ENCODE data around the gene SKIC3. TPM values are rescaled to one million over a fixed set of nuclear protein-coding genes. Genes with fewer than 3 reads are reported as not detected.

SKIC3 gene
- total RNA-seq, 1 experiment from 2014 or later = 71.6 TPM

DNA sequence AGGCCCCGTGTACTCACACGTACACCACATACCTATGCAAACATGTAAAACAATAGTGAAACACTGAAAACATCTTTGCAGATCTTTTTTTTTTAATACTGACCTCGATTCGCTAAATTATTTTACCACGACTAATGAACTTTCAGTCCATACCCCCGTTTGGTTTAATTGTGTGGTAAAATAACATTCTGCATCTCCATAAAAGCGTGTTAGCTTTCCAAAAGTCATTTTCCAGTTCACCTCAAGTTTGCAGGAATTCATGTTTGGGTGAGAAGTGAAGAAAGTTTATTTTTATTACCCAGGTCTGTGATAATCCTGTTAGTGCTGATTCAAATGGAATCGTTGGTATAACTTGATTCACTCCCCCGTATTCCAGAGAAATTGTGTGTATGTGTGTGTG is 776 bp upstream of the SKIC3 start:
- no peaks in the 10 kb centered on the region for H3K9me3 ChIP-seq (replicated peaks)
- H3K27ac ChIP-seq = peak overlapping the region; percentile 61; the same call in 1 of the 2 replicates
- H3K4me3 ChIP-seq = peak overlapping the region; percentile 78
- peaks cover 4% of the 10 kb centered on the region; the same call in 1 of the 2 replicates for H3K36me3 ChIP-seq
- no peaks in the 10 kb centered on the region for H3K4me1 ChIP-seq
- DNase-seq = peak in 1 of 2 experiments; percentile 11
- H3K27me3 ChIP-seq = no peaks in the 10 kb centered on the region

DNA sequence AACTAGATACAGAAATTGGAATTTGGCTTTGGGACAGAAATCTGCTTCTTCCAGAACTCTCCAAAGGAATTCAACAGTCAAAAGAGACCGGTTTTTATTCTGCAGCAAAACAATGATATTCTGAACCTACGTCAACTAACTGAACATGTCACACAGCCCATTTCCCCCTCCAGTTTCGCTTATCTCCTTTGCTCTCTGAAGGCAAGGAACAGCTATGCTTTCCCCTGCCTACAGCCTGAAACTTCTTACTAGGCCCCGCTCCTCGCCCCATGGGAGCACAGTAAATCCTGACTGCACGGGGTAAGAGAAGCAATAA is 488 bp downstream of the SKIC3 start:
- peaks cover 7% of the 10 kb centered on the region for H3K36me3 ChIP-seq
- H3K27ac ChIP-seq = peak overlapping the region; percentile 61
- H3K27me3 ChIP-seq = no peaks in the 10 kb centered on the region
- H3K9me3 ChIP-seq (replicated peaks) = no peaks in the 10 kb centered on the region
- H3K4me3 ChIP-seq = peak overlapping the region; percentile 78
- no peaks in the 10 kb centered on the region for H3K4me1 ChIP-seq
- no peak for DNase-seq

DNA sequence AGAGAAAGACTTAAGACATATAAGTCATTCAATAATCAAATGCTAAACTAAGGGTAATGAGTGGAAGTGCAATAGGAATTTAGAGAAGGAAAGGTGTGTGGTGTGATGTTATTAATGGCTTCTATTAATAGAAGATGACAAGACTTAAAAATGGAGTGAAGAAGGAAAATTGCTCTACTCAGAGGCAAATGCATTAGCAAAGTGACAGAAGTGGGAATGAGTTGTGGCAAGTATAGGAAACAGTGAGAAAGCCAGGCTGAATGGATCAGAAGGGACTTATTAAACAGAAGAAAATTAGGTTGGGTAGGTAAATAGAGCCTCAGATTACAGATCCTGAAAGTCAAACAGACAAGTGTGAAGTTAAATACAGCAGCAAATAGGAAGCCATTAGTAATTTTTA is 5.7 kb downstream of the SKIC3 start:
- no peak overlapping the region for H3K27ac ChIP-seq

DNA sequence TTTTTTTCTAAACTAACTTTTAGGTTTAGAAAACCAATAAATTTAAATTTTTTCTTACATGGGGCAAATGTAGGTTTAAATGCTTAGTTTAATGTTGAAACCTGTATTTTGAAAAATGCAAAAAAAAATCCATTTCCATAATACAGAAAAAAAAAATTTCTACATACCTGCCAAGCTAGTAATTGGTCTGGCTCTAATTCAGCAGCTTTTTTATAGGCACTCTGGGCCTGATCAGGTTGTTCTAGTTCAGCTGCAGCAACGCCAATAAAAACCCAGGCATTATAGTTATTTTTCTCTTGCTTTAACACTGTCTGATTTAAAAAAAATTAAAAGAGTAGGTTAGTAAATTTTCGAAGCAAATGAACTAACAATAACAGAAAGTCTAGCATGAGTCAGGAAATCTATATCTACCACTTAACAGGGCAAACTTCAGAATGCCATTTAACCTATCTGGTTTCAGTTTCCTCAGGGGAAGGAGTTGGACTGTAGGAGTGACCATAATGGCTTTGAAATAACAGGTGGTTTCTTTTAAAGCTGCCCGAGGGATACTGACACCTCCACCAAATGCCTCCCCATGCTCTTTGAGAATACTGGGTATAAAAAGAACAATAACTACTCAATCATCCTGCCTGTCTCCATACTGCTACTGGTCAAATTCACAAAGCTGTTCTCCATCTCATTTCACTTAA is 11.6 kb downstream of the SKIC3 start:
- no peak overlapping the region for H3K27ac ChIP-seq

More for the DNA sequence above, 5.7 kb downstream of the SKIC3 start:
- no peak for DNase-seq
- no peak overlapping the region for H3K4me3 ChIP-seq
- H3K36me3 ChIP-seq = peaks cover 35% of the 10 kb centered on the region
- H3K4me1 ChIP-seq = no peaks in the 10 kb centered on the region
- H3K9me3 ChIP-seq (replicated peaks) = no peaks in the 10 kb centered on the region
- no peaks in the 10 kb centered on the region for H3K27me3 ChIP-seq

DNA sequence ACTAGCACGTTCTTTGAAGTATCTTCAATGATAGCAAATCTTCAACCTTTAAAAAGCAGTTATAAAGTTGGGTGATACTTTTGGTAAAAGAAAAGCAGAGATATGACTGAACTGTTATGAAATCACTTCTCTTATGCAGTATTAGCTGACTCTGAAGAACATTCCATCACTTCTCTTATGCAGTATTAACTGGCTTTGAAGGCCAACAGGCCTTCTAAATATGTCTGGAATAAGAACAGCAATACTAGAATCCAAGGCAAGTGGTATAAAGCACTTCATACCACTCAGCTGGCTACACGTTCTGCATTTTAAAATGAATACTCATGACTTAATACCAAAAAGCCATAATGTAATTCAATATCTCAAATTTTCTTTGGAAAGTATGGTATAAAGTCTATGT is 17.3 kb downstream of the SKIC3 start:
- Histone ChIP-seq H3K9me3 (replicated peaks) (no peaks in the 10 kb centered on the region), H3K27me3 (no peaks in the 10 kb centered on the region), H3K4me3 (no peak overlapping the region), H3K4me1 (no peaks in the 10 kb centered on the region), H3K36me3 (peaks cover 57% of the 10 kb centered on the region), H3K27ac (no peak overlapping the region)
- no peak for DNase-seq

More for the DNA sequence above, 11.6 kb downstream of the SKIC3 start:
- Histone ChIP-seq H3K27me3 (no peaks in the 10 kb centered on the region), H3K9me3 (replicated peaks) (no peaks in the 10 kb centered on the region), H3K4me1 (peaks cover 10% of the 10 kb centered on the region), H3K4me3 (no peak overlapping the region), H3K36me3 (peaks cover 62% of the 10 kb centered on the region)
- DNase-seq = peak in 1 of 2 experiments; percentile 53

DNA sequence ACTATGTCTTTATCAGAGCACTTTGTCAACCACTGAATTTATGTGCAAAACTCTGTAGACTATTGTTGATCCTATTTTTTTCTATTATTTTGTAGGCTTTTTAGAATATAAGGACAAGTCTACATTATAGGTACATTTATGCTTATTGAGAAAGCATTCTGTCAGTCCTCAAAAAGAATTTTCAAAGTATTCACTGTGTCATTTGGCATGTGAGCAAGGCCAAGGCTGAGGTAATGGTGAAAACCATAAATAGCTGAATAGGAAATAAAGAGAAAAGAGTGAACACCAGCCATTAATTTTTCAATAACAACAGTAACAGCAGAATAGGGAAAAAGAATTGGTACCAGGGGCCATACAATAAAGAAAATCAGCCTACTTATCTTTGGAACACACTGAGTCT is 21.0 kb downstream of the SKIC3 start:
- no peaks in the 10 kb centered on the region for H3K9me3 ChIP-seq (replicated peaks)
- no peak overlapping the region for H3K27ac ChIP-seq
- no peaks in the 10 kb centered on the region for H3K27me3 ChIP-seq
- H3K4me3 ChIP-seq = no peak overlapping the region
- DNase-seq = no peak
- peaks cover 41% of the 10 kb centered on the region for H3K36me3 ChIP-seq
- no peaks in the 10 kb centered on the region for H3K4me1 ChIP-seq

DNA sequence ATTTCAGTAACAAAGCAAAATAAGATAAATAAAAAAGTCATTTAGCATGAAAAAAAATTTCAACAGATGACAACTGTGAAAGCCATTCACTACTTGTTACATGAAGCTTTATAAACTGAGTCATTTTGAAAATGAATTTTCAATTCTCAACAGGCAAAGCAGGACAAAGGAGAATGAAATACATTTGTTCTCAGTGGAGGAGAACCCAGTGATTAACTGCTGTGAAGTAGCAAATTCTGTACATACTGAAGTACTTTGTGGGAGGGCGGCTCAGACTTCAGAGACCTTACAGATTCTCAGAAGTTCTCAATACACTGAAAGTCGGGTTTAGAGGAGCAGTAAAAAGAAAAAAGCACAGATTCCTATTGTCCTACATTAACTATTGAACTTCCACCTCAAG is 21.7 kb downstream of the SKIC3 start:
- Histone ChIP-seq H3K36me3 (peaks cover 42% of the 10 kb centered on the region), H3K9me3 (replicated peaks) (no peaks in the 10 kb centered on the region), H3K27ac (no peak overlapping the region), H3K27me3 (no peaks in the 10 kb centered on the region), H3K4me3 (no peak overlapping the region), H3K4me1 (no peaks in the 10 kb centered on the region)
- no peak for DNase-seq

DNA sequence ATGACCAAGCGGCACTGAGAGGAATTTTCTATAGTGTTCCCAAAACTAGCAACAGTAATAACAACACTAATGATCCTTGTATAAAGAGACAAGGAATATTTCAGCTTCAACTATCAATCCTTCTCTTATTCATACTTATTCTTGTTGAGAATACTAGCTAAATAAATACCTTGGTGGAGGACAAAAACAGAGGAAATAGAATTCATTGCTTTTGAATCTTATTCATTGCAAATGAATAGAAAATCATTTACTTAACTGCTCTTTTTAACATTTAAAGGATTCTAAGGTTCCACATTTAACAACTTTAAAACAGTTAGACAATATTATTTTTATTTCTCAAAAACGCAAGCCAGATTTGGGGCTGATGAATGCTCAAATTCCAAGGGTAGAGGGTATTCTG is 22.4 kb downstream of the SKIC3 start:
- Histone ChIP-seq H3K36me3 (peaks cover 44% of the 10 kb centered on the region), H3K9me3 (replicated peaks) (no peaks in the 10 kb centered on the region), H3K4me3 (no peak overlapping the region), H3K27me3 (no peaks in the 10 kb centered on the region), H3K4me1 (peaks cover 6% of the 10 kb centered on the region; the same call in 1 of the 2 replicates), H3K27ac (no peak overlapping the region)
- no peak for DNase-seq

DNA sequence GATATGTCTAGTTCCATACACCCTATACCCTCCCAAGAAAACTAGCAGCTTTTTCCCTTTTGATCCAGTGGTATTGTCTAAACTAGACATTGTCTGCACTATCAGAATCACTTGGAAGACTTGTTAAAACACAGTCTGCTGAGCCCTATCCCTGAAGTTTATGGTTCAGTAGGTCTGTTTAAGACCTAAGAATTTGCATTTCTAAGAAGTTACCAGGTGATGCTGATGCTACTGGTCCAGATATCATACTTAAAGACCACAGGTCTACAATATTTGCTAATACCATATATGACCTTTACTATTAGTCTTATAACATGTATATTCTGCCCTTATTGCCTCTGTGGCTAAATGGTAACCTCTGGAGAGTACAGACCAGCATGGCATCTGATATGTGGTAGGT is 23.3 kb downstream of the SKIC3 start:
- peaks cover 14% of the 10 kb centered on the region for H3K4me1 ChIP-seq
- H3K4me3 ChIP-seq = no peak overlapping the region
- no peaks in the 10 kb centered on the region for H3K27me3 ChIP-seq
- no peaks in the 10 kb centered on the region for H3K9me3 ChIP-seq (replicated peaks)
- H3K36me3 ChIP-seq = peaks cover 44% of the 10 kb centered on the region
- H3K27ac ChIP-seq = no peak overlapping the region
- DNase-seq = no peak

DNA sequence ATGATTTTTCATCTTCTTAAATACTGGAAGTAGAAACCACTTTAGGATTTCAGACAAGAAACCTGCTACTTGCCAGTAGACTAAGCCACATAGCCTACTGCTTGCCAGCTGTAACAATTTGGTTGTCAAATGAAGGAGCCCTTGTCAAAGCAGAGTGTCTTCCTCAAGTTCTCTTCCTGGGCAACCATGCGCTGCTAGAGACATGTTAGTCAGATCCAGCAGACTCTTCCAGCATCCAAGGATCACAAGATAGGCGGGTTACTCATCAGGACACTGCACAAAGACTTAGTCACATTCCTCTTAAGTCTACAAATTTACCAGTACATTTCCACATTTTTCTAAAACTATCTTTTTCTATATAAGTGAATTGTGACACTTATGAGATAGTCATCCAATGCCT is 24.4 kb downstream of the SKIC3 start:
- Histone ChIP-seq H3K9me3 (replicated peaks) (no peaks in the 10 kb centered on the region), H3K27ac (no peak overlapping the region), H3K36me3 (peaks cover 42% of the 10 kb centered on the region), H3K4me1 (peaks cover 14% of the 10 kb centered on the region), H3K27me3 (no peaks in the 10 kb centered on the region), H3K4me3 (no peak overlapping the region)
- DNase-seq = no peak

DNA sequence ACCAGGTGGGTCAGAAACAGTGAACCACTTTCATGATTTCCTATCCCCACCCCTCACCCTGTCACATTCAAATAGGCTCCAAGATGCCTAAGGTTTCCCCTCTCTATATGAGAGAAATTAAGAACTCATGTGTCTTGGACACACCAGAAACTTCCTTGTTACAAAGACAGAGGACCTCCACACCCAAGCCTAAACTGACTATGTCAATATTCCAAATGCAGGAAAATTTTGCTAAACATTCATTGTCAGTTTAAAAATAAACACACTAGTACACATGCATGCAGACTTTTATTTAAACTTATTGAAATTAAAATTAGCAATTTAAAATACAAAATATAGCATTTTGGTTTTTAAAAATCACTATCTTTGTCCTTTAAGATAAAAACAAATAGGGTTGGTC is 26.2 kb downstream of the SKIC3 start:
- H3K4me3 ChIP-seq = no peak overlapping the region
- no peak for DNase-seq
- peaks cover 54% of the 10 kb centered on the region for H3K36me3 ChIP-seq
- H3K4me1 ChIP-seq = peaks cover 14% of the 10 kb centered on the region
- no peaks in the 10 kb centered on the region for H3K9me3 ChIP-seq (replicated peaks)
- H3K27ac ChIP-seq = no peak overlapping the region
- no peaks in the 10 kb centered on the region for H3K27me3 ChIP-seq

DNA sequence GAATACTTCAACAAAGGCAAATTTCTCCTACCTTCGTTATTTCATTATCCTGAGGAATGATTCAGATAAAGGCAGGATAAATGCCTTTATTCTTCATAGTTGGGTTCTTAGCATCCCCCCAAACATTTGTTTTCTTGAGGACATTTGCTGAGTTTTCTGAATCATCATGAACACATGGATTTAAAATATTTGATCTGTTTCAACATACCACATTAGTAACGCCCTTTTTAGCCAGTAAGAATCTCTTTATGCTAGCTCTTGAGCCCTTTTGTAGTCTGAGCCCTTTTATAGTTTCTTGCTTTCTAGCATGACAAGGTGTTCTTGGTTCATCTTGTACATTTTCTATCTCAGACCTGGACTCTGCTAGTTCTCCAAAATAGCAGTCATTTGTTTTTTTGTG is 27.9 kb downstream of the SKIC3 start:
- peaks cover 14% of the 10 kb centered on the region for H3K4me1 ChIP-seq
- H3K27ac ChIP-seq = peak overlapping the region; percentile 29; the same call in 1 of the 2 replicates
- no peaks in the 10 kb centered on the region for H3K9me3 ChIP-seq (replicated peaks)
- no peak for DNase-seq
- H3K36me3 ChIP-seq = peaks cover 66% of the 10 kb centered on the region
- no peaks in the 10 kb centered on the region for H3K27me3 ChIP-seq
- no peak overlapping the region for H3K4me3 ChIP-seq

DNA sequence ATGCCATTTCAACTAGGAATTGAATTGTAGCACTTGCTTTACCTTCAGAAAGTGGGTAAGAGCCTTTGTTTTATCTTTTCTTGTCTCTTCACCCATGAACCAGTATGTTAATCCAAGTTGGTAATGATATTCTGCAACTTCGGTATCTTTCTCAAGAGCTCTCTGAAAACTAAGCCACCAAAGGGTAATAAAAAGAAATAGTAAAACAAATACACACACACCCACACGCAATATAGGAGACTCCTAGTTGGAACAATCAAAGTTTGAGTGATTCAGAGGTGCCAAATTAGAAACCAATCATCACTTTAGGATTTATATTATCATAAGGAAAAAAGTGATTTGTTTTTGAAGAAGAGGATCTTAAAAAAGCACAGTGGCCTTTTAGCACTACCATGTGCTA is 30.4 kb downstream of the SKIC3 start:
- Histone ChIP-seq H3K4me1 (peaks cover 14% of the 10 kb centered on the region), H3K27me3 (no peaks in the 10 kb centered on the region), H3K4me3 (no peak overlapping the region), H3K9me3 (replicated peaks) (no peaks in the 10 kb centered on the region), H3K36me3 (peaks cover 78% of the 10 kb centered on the region), H3K27ac (no peak overlapping the region)
- DNase-seq = no peak

DNA sequence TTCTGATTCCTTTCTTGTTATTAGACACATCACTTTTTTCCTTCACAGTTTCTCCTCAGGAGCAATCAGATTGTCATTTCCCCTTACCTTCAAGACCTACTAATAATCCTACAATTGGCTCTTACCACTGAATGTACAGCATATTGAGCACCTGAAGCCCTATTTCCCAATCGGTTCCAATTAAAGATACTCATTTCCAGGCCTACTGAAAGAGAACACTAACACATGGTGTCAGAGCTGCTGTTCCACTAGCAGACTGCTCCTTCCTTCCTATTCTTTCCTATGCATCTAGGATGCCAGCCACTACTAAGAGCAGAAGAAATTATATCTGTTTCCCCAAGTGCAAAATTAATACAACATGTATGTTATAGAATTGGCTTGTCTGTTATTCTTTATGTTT is 34.6 kb downstream of the SKIC3 start:
- H3K9me3 ChIP-seq (replicated peaks) = no peaks in the 10 kb centered on the region
- no peaks in the 10 kb centered on the region for H3K27me3 ChIP-seq
- no peaks in the 10 kb centered on the region for H3K4me1 ChIP-seq
- H3K4me3 ChIP-seq = no peak overlapping the region
- H3K27ac ChIP-seq = no peak overlapping the region
- peaks cover 71% of the 10 kb centered on the region for H3K36me3 ChIP-seq
- no peak for DNase-seq

DNA sequence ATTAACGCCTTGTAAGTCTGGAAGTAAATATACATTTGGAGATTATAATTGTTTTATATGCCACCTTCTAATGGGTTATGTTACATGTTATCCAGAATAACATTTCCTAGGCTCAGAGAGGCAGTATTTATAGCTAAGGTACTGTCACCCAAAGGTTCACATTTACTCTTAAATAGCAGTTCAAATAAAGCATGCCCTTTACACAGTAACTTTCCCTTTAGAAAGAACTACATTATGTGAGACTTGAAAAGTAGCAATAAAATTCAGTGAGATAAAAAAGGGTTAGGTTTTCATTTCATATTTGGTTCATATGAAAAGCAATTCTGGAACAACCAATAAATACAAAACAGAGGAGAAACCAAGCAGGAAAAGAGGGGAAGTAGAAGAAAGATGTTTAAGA is 35.1 kb downstream of the SKIC3 start:
- H3K36me3 ChIP-seq = peaks cover 74% of the 10 kb centered on the region
- DNase-seq = no peak
- H3K9me3 ChIP-seq (replicated peaks) = no peaks in the 10 kb centered on the region
- H3K4me3 ChIP-seq = no peak overlapping the region
- H3K27ac ChIP-seq = no peak overlapping the region
- no peaks in the 10 kb centered on the region for H3K27me3 ChIP-seq
- H3K4me1 ChIP-seq = no peaks in the 10 kb centered on the region

DNA sequence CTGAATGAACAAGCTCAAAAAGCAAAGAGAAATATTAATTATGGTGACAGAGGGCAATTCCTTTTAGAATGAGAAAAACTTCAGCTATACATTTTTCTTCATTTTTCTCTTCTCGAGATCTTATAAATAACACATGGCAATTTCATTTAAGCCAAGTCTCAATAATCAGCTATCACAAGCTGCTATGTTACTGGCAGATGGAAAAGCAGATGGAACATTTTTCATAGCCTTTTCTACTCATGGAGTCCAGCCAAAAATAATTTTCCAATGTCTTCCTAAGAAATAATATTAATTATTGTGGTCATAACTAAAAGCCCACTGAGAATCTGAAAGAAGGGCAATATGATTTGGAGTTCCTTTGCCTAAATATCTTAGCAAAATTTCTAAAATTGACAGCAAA is 35.6 kb downstream of the SKIC3 start:
- no peak for DNase-seq
- no peak overlapping the region for H3K4me3 ChIP-seq
- H3K9me3 ChIP-seq (replicated peaks) = no peaks in the 10 kb centered on the region
- H3K27me3 ChIP-seq = no peaks in the 10 kb centered on the region
- no peaks in the 10 kb centered on the region for H3K4me1 ChIP-seq
- peaks cover 76% of the 10 kb centered on the region for H3K36me3 ChIP-seq
- H3K27ac ChIP-seq = no peak overlapping the region

Data from SJCRH30 (cell line).